Neural progenitor cell (in vitro differentiated cells): Measurements from ENCODE around the gene S100A7A. TPM values are rescaled to one million over a fixed set of nuclear protein-coding genes. Genes with fewer than 3 reads are reported as not detected.

ENCODE experiments used
- DNase-seq: peaks from one replicate; pipeline ENCODE4 v3.0.0-alpha.2; 2016; ENCODE audit warnings: low spot score
- H2AFZ ChIP-seq: fragments of 200-600 bp; sonication (generic); replicated peaks from 2 replicates; pipeline ENCODE4 v1.6.1; 2016; ENCODE audit warnings: antibody characterized with exemption
- H3F3A ChIP-seq: fragments of 200-600 bp; sonication (generic); 2 replicates; pipeline ENCODE4 v1.6.1; 2016; ENCODE audit warnings: antibody characterized with exemption, low read depth
- H3K27ac ChIP-seq: fragments of 200-600 bp; sonication (generic); 2 replicates; pipeline ENCODE4 v1.5.1; 2016; ENCODE audit warnings: mild to moderate bottlenecking
- H3K27me3 ChIP-seq: fragments of 200-600 bp; sonication (generic); 2 replicates; pipeline ENCODE4 v1.6.1; 2016; ENCODE audit warnings: mild to moderate bottlenecking, moderate library complexity
- H3K36me3 ChIP-seq: fragments of 200-600 bp; sonication (generic); 2 replicates; pipeline ENCODE4 v1.5.1; 2016
- H3K4me1 ChIP-seq: fragments of 200-600 bp; sonication (generic); 2 replicates; pipeline ENCODE4 v1.6.1; 2016; ENCODE audit warnings: mixed run types
- H3K4me2 ChIP-seq: fragments of 200-600 bp; sonication (generic); 2 replicates; pipeline ENCODE4 v1.6.1; 2016
- H3K4me3 ChIP-seq: fragments of 200-600 bp; sonication (generic); 2 replicates; pipeline ENCODE4 v1.5.1; 2016
- H3K79me2 ChIP-seq: fragments of 200-600 bp; sonication (generic); 2 replicates; pipeline ENCODE4 v1.6.1; 2016; ENCODE audit warnings: low read depth
- H3K9ac ChIP-seq: fragments of 200-600 bp; sonication (generic); 2 replicates; pipeline ENCODE4 v1.6.1; 2016
- H3K9me3 ChIP-seq: fragments of 200-600 bp; sonication (generic); 2 replicates; pipeline ENCODE4 v1.5.1; 2016; ENCODE audit warnings: low read depth
- H4K20me1 ChIP-seq: fragments of 200-600 bp; sonication (generic); 2 replicates; pipeline ENCODE4 v1.6.1; 2016; ENCODE audit warnings: low read depth
- H3K27ac Mint-ChIP-seq: 3 replicates; pipeline ENCODE4 v1.8.0; 2021; ENCODE audit warnings: mixed read lengths
- H3K27me3 Mint-ChIP-seq: 2 replicates; pipeline ENCODE4 v1.8.0; 2022; ENCODE audit warnings: low read depth, mild to moderate bottlenecking, inconsistent platforms, moderate library complexity, mixed read lengths; ENCODE audit not compliant: insufficient read depth
- H3K36me3 Mint-ChIP-seq: 3 replicates; pipeline ENCODE4 v1.8.0; 2021; ENCODE audit warnings: mixed read lengths
- H3K4me1 Mint-ChIP-seq: 3 replicates; pipeline ENCODE4 v1.8.0; 2021; ENCODE audit warnings: mixed read lengths
- H3K4me3 Mint-ChIP-seq: 3 replicates; pipeline ENCODE4 v1.8.0; 2021; ENCODE audit warnings: mild to moderate bottlenecking, moderate library complexity, mixed read lengths
- H3K9me3 Mint-ChIP-seq: 3 replicates; pipeline ENCODE4 v1.8.0; 2020; ENCODE audit warnings: mixed read lengths
- CTCF ChIP-seq: fragments of 200-600 bp; sonication (generic); IDR thresholded peaks from 2 replicates; pipeline ENCODE4 v1.5.1; 2017; ENCODE audit warnings: antibody characterized with exemption, mild to moderate bottlenecking
- EZH2 ChIP-seq: fragments of 200-600 bp; sonication (generic); IDR thresholded peaks from 2 replicates; pipeline ENCODE4 v1.6.1; 2017; ENCODE audit warnings: antibody characterized with exemption, mild to moderate bottlenecking, moderate library complexity
- EZH2phosphoT487 ChIP-seq: fragments of 200-600 bp; sonication (generic); IDR thresholded peaks from 2 replicates; pipeline ENCODE4 v1.6.1; 2017; ENCODE audit warnings: antibody characterized with exemption
- total RNA-seq: library from RNA; depleted of rRNA; stranded (reverse); fragments of >200 nt; gene quantifications from 2 replicates; pipeline ENCODE4 v1.2.3, GENCODE V29; 2015; ENCODE audit warnings: low replicate concordance

Gene S100A7A
- total RNA-seq, 1 donor from 2014 or later, result not detected

GRCh38 chr1:153428791-153429190, 12.5 kb downstream of the S100A7A start:
- no peak overlapping the region for H2AFZ ChIP-seq
- H3K9me3 Mint-ChIP-seq, result no peaks in the 10 kb centered on the region
- H3K4me1 ChIP-seq, result no peaks in the 10 kb centered on the region
- H3K36me3 Mint-ChIP-seq, result no peaks in the 10 kb centered on the region
- no peak overlapping the region for H3K4me3 Mint-ChIP-seq
- no peak overlapping the region for H3K27ac ChIP-seq
- peaks cover 10% of the 10 kb centered on the region for H3K27me3 ChIP-seq
- no peaks in the 10 kb centered on the region for H4K20me1 ChIP-seq
- no peaks in the 10 kb centered on the region for H3K9me3 ChIP-seq
- TF ChIP-seq EZH2phosphoT487, result no peak
- TF ChIP-seq EZH2, result no peak
- TF ChIP-seq CTCF, result peak; percentile 18
- no peaks in the 10 kb centered on the region for H3K36me3 ChIP-seq
- DNase-seq, result no peak
- peaks cover 6% of the 10 kb centered on the region for H3K27me3 Mint-ChIP-seq
- no peak overlapping the region for H3K4me3 ChIP-seq
- no peaks in the 10 kb centered on the region for H3F3A ChIP-seq
- no peaks in the 10 kb centered on the region for H3K79me2 ChIP-seq
- no peaks in the 10 kb centered on the region for H3K4me1 Mint-ChIP-seq
- H3K4me2 ChIP-seq, result no peak overlapping the region
- no peak overlapping the region for H3K9ac ChIP-seq
- no peak overlapping the region for H3K27ac Mint-ChIP-seq

- peaks cover 6% of the 10 kb centered on the region for H3K27me3 Mint-ChIP-seq
- no peaks in the 10 kb centered on the region for H3K9me3 ChIP-seq
- H3K9me3 Mint-ChIP-seq, result no peaks in the 10 kb centered on the region
- no peak overlapping the region for H3K9ac ChIP-seq
- peaks cover 5% of the 10 kb centered on the region for H3K27me3 ChIP-seq
- no peaks in the 10 kb centered on the region for H3K4me1 Mint-ChIP-seq
- no peak overlapping the region for H3K4me3 ChIP-seq
- no peak overlapping the region for H3K4me2 ChIP-seq
- no peaks in the 10 kb centered on the region for H3F3A ChIP-seq
- H2AFZ ChIP-seq, result no peak overlapping the region
- H3K36me3 ChIP-seq, result no peaks in the 10 kb centered on the region
- no peaks in the 10 kb centered on the region for H4K20me1 ChIP-seq
- H3K4me1 ChIP-seq, result no peaks in the 10 kb centered on the region
- DNase-seq, result no peak
- TF ChIP-seq CTCF, result no peak
- no peak overlapping the region for H3K4me3 Mint-ChIP-seq
- H3K27ac ChIP-seq, result no peak overlapping the region
- no peaks in the 10 kb centered on the region for H3K36me3 Mint-ChIP-seq
- H3K27ac Mint-ChIP-seq, result no peak overlapping the region
- H3K79me2 ChIP-seq, result no peaks in the 10 kb centered on the region
These were observed 13.2 kb downstream of the S100A7A start for GRCh38 chr1:153429266-153430165.

- H3K4me3 ChIP-seq, result no peak overlapping the region
These were observed 13.8 kb downstream of the S100A7A start for GRCh38 chr1:153430166-153430553.

More at GRCh38 chr1:153430166-153430553, 13.8 kb downstream of the S100A7A start:
- Histone ChIP-seq H3K4me1 (no peaks in the 10 kb centered on the region), H3K4me2 (no peak overlapping the region), H2AFZ (no peak overlapping the region), H3K9ac (no peak overlapping the region), H3K9me3 (no peaks in the 10 kb centered on the region), H3K36me3 (no peaks in the 10 kb centered on the region), H4K20me1 (no peaks in the 10 kb centered on the region), H3K79me2 (no peaks in the 10 kb centered on the region), H3K27ac (no peak overlapping the region), H3F3A (no peaks in the 10 kb centered on the region), H3K27me3 (no peaks in the 10 kb centered on the region)
- no peak overlapping the region for H3K4me3 Mint-ChIP-seq
- no peaks in the 10 kb centered on the region for H3K36me3 Mint-ChIP-seq
- TF ChIP-seq EZH2phosphoT487 (no peak), EZH2 (no peak), CTCF (no peak)
- DNase-seq, result no peak
- H3K9me3 Mint-ChIP-seq, result no peaks in the 10 kb centered on the region
- H3K27ac Mint-ChIP-seq, result no peak overlapping the region
- no peaks in the 10 kb centered on the region for H3K4me1 Mint-ChIP-seq
- peaks cover 6% of the 10 kb centered on the region for H3K27me3 Mint-ChIP-seq
